ENCODE measurements around the gene MRPS34. TPM values are rescaled to one million over a fixed set of nuclear protein-coding genes. Genes with fewer than 3 reads are reported as not detected.
A peak's percentile ranks its signal among the peaks of the same experiment; 100 is the strongest.

MRPS34 gene
- total RNA-seq, 3 donors from 2014 or later = 85.9 to 95.4 (median 87.8) TPM

DNA sequence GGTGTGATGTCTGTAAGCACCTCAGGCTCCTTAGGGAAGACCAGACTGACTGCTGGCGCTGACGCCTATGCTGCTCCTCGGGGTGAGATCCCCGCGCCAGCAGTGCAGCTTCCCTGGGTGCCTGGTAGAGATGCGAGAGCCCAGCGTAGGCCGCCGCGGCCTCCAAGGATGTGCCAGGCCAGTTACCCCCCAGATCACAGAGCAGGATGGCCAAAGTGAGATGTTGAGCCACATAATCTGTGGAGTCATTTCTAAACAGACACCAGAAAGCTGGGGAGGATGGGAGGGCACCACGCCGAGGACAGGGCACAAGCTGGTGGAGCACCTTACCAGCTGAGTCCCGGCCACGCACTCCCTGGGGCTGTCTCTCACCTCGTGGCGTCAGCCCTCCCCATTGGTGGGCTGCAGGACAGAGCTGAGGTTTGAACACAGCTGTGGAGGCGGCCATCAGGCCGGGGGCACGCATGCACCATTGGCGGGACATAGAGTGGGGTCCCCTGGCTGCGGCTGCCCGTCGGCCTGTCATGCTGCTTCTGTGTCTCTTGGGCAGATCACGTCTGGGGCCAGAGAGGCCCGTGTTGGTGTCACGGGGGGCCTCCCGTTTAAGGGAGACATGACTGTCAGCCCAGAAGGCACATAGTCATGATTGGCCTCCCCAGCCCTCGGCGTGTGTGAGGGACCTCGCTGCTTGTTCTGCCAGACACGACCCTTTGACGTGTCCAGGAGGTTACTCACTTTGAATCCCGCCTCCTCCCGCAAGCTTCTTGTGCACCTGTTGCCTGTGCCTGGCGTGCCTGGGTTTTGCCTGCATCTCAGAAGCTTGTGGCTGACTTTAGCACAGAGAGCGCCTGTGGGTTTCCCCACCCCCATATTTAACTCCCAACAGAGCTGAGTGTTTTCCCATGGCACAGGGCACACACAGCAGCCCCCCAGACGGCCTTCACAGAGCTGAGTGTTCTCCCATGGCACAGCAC is 45.0 kb downstream of the MRPS34 start:
- Histone ChIP-seq H3K9me3 (no peaks in the 10 kb centered on the region), H3K4me3 (no peak overlapping the region), H3K36me3 (no peaks in the 10 kb centered on the region), H3K27me3 (no peaks in the 10 kb centered on the region), H3K4me1 (peaks cover 0 to under 1% of the 10 kb centered on the region in 2 donors), H3K27ac (no peak overlapping the region)
- intact Hi-C loops (cut with DNase I; ENCODE audit: low total_unique reads) = no loop called here
- DNase-seq (ENCODE audit: low spot score in 2 of 2) = no peak
- TF ChIP-seq CTCF (IDR thresholded peaks at IDR 0.05) (no peak), POLR2A (IDR thresholded peaks at IDR 0.05) (no peak), POLR2AphosphoS5 (IDR thresholded peaks at IDR 0.05) (no peak)

GRCh38 chr16:1726661-1727502 is 46.1 kb downstream of the MRPS34 start:
- intact Hi-C loops (cut with DNase I; ENCODE audit: low total_unique reads) = no loop called here
- no peaks in the 10 kb centered on the region for H3K36me3 ChIP-seq

DNA sequence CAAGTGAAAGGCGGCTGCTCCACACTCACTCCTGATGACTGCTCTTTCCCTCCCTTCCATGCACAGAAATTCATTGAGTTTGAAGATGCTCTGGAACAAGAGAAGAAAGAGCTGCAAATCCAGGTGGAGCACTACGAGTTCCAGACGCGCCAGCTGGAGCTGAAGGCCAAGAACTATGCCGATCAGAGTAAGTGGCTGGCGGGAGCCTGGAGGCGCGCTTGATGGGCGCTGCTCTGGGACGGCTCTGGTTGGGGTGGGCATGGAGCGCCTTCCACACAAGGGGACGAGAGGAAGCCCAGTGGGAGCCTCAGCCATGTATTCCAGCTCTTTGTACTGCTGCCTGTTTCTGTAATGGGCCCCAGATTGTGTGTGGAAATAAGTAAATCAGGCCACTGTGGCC is 48.4 kb downstream of the MRPS34 start:
- TF ChIP-seq POLR2A (IDR thresholded peaks at IDR 0.05) (no peak), CTCF (IDR thresholded peaks at IDR 0.05) (no peak), POLR2AphosphoS5 (IDR thresholded peaks at IDR 0.05) (no peak)
- Histone ChIP-seq H3K36me3 (no peaks in the 10 kb centered on the region), H3K4me3 (no peak overlapping the region), H3K27ac (no peak overlapping the region), H3K27me3 (no peaks in the 10 kb centered on the region), H3K9me3 (no peaks in the 10 kb centered on the region), H3K4me1 (peaks cover 3 to 15% of the 10 kb centered on the region in 2 donors)
- DNase-seq (ENCODE audit: low spot score in 2 of 2) = no peak
- intact Hi-C loops (cut with DNase I; ENCODE audit: low total_unique reads) = no loop called here

More at GRCh38 chr16:1726661-1727502, 46.1 kb downstream of the MRPS34 start:
- Histone ChIP-seq H3K4me1 (peaks cover 3 to 11% of the 10 kb centered on the region in 2 donors), H3K27me3 (no peaks in the 10 kb centered on the region), H3K9me3 (no peaks in the 10 kb centered on the region), H3K27ac (no peak overlapping the region), H3K4me3 (no peak overlapping the region)
- no peak for TF ChIP-seq POLR2A (IDR thresholded peaks at IDR 0.05)
- no peak for TF ChIP-seq POLR2AphosphoS5 (IDR thresholded peaks at IDR 0.05)
- TF ChIP-seq CTCF (IDR thresholded peaks at IDR 0.05) = no peak
- DNase-seq (ENCODE audit: low spot score in 2 of 2) = no peak

DNA sequence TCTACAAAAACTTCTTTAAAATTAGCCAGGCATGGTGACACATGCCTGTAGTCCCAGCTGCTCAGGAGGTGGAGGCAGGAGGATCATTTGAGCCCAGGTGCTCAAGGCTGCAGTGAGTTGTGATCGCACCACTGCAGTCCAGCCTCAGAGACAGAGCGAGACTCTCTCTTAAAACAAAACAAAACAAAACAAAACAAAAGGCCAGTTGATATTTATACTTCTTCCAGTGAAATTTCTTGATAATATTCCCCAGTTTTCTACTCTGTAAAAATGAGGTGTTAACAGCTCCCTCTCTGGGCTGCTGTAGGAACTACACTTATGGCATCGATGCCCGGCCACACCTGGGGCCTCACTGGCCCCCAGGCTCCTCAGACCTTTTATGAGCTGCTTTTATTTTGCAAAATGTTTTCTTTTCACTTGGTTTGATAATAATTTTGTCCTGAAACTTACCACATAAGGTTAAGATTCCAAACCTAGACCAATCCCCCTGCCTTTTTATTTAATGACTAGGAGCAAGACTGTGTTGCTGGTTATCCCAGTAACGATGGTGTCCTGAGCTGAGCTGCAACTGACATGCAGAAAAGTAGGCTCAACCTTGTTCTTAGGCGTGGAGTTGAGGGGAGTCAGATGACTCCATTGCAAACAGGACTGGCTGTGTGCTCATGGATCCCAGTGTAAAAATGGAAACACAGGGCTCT is 49.3 kb downstream of the MRPS34 start:
- Histone ChIP-seq H3K27me3 (no peaks in the 10 kb centered on the region), H3K4me3 (no peak overlapping the region), H3K36me3 (no peaks in the 10 kb centered on the region), H3K9me3 (no peaks in the 10 kb centered on the region), H3K27ac (peak overlapping the region; percentile 83), H3K4me1 (peaks cover 3 to 15% of the 10 kb centered on the region in 2 donors)
- peak in 1 of 2 donors; percentile 33 for DNase-seq (ENCODE audit: low spot score in 2 of 2)
- TF ChIP-seq POLR2A (IDR thresholded peaks at IDR 0.05) = no peak
- no peak for TF ChIP-seq POLR2AphosphoS5 (IDR thresholded peaks at IDR 0.05)
- TF ChIP-seq CTCF (IDR thresholded peaks at IDR 0.05) = peak in 2 of 3 donors; percentile 63 to 73
- intact Hi-C loops (cut with DNase I; ENCODE audit: low total_unique reads) = no loop called here

Other genes with a start within 250 kb of the MRPS34 start
- gene TMEM204, start 239.5 kb downstream of the MRPS34 start, total RNA-seq = 10 to 100 TPM; 27.8 to 37.0 (median 34.1) TPM
- 10 to 100 TPM; 17.0 to 30.1 (median 23.9) TPM for gene IFT140, start 161.1 kb downstream of the MRPS34 start, total RNA-seq
- gene CRAMP1, start 160.8 kb downstream of the MRPS34 start, total RNA-seq = 10 to 100 TPM in 2 of 3 donors, 1 to 10 TPM in 1; 9.6 to 13.8 (median 10.8) TPM
- gene JPT2, start 94.9 kb downstream of the MRPS34 start, total RNA-seq = 10 to 100 TPM; 19.2 to 44.2 (median 36.0) TPM
- 10 to 100 TPM; 41.1 to 82.6 (median 71.6) TPM for gene MAPK8IP3, start 66.9 kb downstream of the MRPS34 start, total RNA-seq
- gene NME3, start 1.6 kb downstream of the MRPS34 start, total RNA-seq = 100 to 1,000 TPM in 2 of 3 donors, 10 to 100 TPM in 1; 86.6 to 119 (median 115) TPM
- gene EME2, start 324 bp downstream of the MRPS34 start, total RNA-seq = 10 to 100 TPM in 2 of 3 donors, 1 to 10 TPM in 1; 4.6 to 17.4 (median 14.0) TPM
- gene SPSB3, start 9.4 kb upstream of the MRPS34 start, total RNA-seq = 100 to 1,000 TPM in 1 of 3 donors, 10 to 100 TPM in 2; 84.9 to 107 (median 88.5) TPM
- gene NUBP2, start 9.8 kb upstream of the MRPS34 start, total RNA-seq = 10 to 100 TPM; 61.6 to 82.6 (median 80.3) TPM
- gene IGFALS, start 20.6 kb upstream of the MRPS34 start, total RNA-seq = under 1 TPM; 0.32 to 0.44 (median 0.33) TPM
- gene HAGH, start 53.7 kb upstream of the MRPS34 start, total RNA-seq = 100 to 1,000 TPM in 1 of 3 donors, 10 to 100 TPM in 2; 61.9 to 114 (median 74.7) TPM
- 10 to 100 TPM; 27.2 to 35.4 (median 29.7) TPM for gene FAHD1, start 54.1 kb upstream of the MRPS34 start, total RNA-seq
- not detected for gene MEIOB, start 99.0 kb upstream of the MRPS34 start, total RNA-seq
- not detected for gene HS3ST6, start 145.3 kb upstream of the MRPS34 start, total RNA-seq
- gene MSRB1, start 170.1 kb upstream of the MRPS34 start, total RNA-seq = 10 to 100 TPM; 12.1 to 17.4 (median 17.0) TPM
- gene RPL3L, start 181.6 kb upstream of the MRPS34 start, total RNA-seq = not detected
- 100 to 1,000 TPM; 114 to 233 (median 144) TPM for gene NDUFB10, start 186.4 kb upstream of the MRPS34 start, total RNA-seq
- gene RPS2, start 191.7 kb upstream of the MRPS34 start, total RNA-seq = 1,000 to 10,000 TPM; 1,340 to 2,607 (median 1,661) TPM
- under 1 TPM in 1 of 3 donors, not detected in 2; 0.98 TPM for gene RNF151, start 193.7 kb upstream of the MRPS34 start, total RNA-seq
- 10 to 100 TPM; 32.9 to 42.3 (median 33.1) TPM for gene TBL3, start 198.9 kb upstream of the MRPS34 start, total RNA-seq
- under 1 TPM in 2 of 3 donors, not detected in 1; 0.88 to 0.98 TPM for gene NOXO1, start 208.3 kb upstream of the MRPS34 start, total RNA-seq
- gene GFER, start 211.1 kb upstream of the MRPS34 start, total RNA-seq = 10 to 100 TPM; 15.7 to 18.1 (median 17.9) TPM
- 1 to 10 TPM in 1 of 3 donors, under 1 TPM in 2; 0.44 to 2.0 (median 0.64) TPM for gene SYNGR3, start 216.8 kb upstream of the MRPS34 start, total RNA-seq
- 10 to 100 TPM; 16.0 to 25.2 (median 22.2) TPM for gene ZNF598, start 236.7 kb upstream of the MRPS34 start, total RNA-seq
- gene NPW, start 246.7 kb upstream of the MRPS34 start, total RNA-seq = not detected